GM10266 (cell line): ENCODE results near the gene MYCT1.

ENCODE experiments used
- DNase-seq: peaks from one replicate; pipeline ENCODE4 v3.0.0; 2012; ENCODE audit errors: extremely low spot score
- TF ChIP-seq, protein P1 (sequence below): IDR thresholded peaks from 2 replicates; pipeline ENCODE4 v1.5.1; 2012; ENCODE audit warnings: mild to moderate bottlenecking, low read depth; ENCODE audit not compliant: control insufficient read depth, insufficient read depth; ENCODE audit errors: missing control alignments

The MYCT1 gene

GRCh38 chr6:152771061-152771687, 73.5 kb downstream of the MYCT1 start:
- no peak for DNase-seq

More at GRCh38 chr6:152771061-152771687, 73.5 kb downstream of the MYCT1 start:
- TF ChIP-seq, protein P1, sequence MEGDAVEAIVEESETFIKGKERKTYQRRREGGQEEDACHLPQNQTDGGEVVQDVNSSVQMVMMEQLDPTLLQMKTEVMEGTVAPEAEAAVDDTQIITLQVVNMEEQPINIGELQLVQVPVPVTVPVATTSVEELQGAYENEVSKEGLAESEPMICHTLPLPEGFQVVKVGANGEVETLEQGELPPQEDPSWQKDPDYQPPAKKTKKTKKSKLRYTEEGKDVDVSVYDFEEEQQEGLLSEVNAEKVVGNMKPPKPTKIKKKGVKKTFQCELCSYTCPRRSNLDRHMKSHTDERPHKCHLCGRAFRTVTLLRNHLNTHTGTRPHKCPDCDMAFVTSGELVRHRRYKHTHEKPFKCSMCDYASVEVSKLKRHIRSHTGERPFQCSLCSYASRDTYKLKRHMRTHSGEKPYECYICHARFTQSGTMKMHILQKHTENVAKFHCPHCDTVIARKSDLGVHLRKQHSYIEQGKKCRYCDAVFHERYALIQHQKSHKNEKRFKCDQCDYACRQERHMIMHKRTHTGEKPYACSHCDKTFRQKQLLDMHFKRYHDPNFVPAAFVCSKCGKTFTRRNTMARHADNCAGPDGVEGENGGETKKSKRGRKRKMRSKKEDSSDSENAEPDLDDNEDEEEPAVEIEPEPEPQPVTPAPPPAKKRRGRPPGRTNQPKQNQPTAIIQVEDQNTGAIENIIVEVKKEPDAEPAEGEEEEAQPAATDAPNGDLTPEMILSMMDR, result no peak
